ENCODE data around the gene WHRN.

The WHRN gene

DNA sequence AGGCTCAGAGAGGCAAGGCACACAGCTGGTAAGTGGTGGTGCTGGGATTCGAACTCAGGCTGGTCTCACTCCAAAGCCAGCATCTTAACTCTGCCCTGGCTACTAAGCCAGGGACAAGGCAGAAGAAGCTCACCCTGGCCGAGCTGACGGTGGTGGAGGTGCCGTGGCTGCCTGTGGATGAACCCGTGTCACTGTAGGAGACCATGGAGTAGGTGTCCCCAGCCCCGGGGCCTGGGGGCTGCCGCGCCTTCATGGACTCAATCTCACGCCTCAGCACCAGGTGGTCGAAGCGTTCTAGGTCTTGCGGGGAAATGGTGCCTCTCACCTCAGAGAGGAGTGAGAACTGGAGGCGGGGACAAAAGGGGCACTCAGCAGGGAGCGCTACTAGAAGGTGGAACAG is 82.1 kb downstream of the WHRN start:
- DNase-seq (ENCODE audit: low read depth), result no peak
- H3K4me3 ChIP-seq (ENCODE audit: low read depth, low read length), result no peak overlapping the region
- no peak for TF ChIP-seq CTCF (IDR thresholded peaks at IDR 0.05; ENCODE audit: low read depth, low read length, missing control alignments)
- in situ Hi-C loops (cut with HindIII; ENCODE audit: low sequenced_read_pairs), result no loop called here

DNA sequence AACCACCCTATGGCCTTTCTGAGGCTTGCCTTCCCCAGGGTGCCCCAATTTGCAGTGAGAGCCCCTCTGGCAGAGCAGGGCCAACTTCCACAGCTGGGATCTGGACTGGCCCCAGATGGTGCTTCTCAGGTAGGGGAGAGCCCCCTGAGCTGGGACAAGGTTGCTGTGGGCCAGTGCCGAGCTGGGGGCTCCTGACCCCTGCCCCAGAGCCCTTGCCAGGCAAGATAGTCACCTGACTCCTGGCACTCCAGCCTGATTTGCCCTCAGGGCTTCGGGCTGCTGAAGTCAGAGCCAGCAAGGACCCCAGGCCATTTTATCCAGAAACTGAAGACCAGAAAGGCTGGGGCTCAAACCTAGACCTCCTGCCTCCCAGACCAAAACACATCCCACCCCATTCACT is 84.1 kb downstream of the WHRN start:
- no peak for TF ChIP-seq CTCF (IDR thresholded peaks at IDR 0.05; ENCODE audit: low read depth, low read length, missing control alignments)
- in situ Hi-C loops (cut with HindIII; ENCODE audit: low sequenced_read_pairs), result no loop called here
- no peak overlapping the region for H3K4me3 ChIP-seq (ENCODE audit: low read depth, low read length)
- no peak for DNase-seq (ENCODE audit: low read depth)

GRCh38 chr9:114419796-114420195 is 85.5 kb downstream of the WHRN start:
- no peak overlapping the region for H3K4me3 ChIP-seq (ENCODE audit: low read depth, low read length)
- in situ Hi-C loops (cut with HindIII; ENCODE audit: low sequenced_read_pairs), result no loop called here
- no peak for DNase-seq (ENCODE audit: low read depth)
- no peak for TF ChIP-seq CTCF (IDR thresholded peaks at IDR 0.05; ENCODE audit: low read depth, low read length, missing control alignments)

DNA sequence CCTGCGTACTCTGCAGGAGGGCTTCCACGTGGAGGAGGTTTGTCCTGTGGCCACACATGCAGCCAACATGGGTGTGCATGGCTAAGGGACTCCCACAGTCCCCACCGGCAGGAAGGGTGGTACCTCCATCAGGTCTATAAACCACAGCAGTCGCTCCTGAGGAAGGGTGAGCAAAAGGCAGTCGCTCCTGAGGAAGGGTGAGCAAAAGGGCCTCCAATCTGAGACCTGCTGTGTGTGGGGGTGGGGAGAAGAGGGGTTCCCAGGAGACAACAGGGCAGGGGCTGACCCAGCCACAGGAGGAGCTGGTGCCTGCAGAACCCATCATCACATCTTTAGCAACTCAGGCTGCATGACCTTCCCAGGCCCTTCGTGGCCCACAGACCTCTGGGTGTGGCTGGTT is 87.2 kb downstream of the WHRN start:
- no peak for TF ChIP-seq CTCF (IDR thresholded peaks at IDR 0.05; ENCODE audit: low read depth, low read length, missing control alignments)
- in situ Hi-C loops (cut with HindIII; ENCODE audit: low sequenced_read_pairs), result no loop called here
- DNase-seq (ENCODE audit: low read depth), result no peak
- no peak overlapping the region for H3K4me3 ChIP-seq (ENCODE audit: low read depth, low read length)

DNA sequence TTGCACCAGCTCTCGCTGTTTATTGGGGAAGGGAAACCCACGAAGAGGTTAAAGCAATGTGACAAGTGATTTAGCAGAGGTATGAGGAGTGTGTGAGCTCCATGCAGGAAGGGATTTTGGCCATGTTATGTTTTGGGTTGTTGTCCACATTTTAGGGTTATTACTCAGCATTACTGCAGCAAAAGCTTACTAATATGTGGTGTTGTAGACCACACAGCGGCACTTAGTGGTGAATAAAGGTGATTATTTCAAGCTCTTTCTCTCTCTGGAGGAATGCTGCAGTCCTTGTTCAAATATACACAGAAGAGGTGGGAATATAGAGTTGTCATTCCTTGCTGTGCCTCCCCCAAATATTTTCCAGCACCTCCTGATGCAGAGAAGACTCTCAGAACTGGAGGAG is 87.8 kb downstream of the WHRN start:
- in situ Hi-C loops (cut with HindIII; ENCODE audit: low sequenced_read_pairs), result no loop called here
- DNase-seq (ENCODE audit: low read depth), result peak; percentile 66
- TF ChIP-seq CTCF (IDR thresholded peaks at IDR 0.05; ENCODE audit: low read depth, low read length, missing control alignments), result no peak
- no peak overlapping the region for H3K4me3 ChIP-seq (ENCODE audit: low read depth, low read length)

DNA sequence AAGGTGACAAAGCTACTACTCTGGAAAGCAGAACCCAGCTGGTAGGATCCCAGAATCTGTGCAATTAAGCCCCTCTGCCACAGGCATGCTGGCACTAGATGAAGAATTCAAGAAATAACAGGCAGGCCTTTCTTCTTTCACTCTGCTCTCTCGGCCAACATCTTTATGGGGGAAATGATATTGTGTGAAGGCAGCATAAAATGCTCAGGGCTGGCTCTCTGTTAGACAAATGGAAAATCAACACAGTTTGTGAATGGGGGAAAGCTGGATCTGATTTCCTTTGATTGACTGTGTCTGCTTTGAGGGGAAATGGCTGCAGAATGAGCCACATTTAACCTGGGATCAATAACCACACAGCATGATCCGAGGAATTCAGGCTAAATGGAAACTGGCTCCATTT is 88.4 kb downstream of the WHRN start:
- no peak for DNase-seq (ENCODE audit: low read depth)
- no peak for TF ChIP-seq CTCF (IDR thresholded peaks at IDR 0.05; ENCODE audit: low read depth, low read length, missing control alignments)
- in situ Hi-C loops (cut with HindIII; ENCODE audit: low sequenced_read_pairs), result no loop called here
- H3K4me3 ChIP-seq (ENCODE audit: low read depth, low read length), result no peak overlapping the region

DNA sequence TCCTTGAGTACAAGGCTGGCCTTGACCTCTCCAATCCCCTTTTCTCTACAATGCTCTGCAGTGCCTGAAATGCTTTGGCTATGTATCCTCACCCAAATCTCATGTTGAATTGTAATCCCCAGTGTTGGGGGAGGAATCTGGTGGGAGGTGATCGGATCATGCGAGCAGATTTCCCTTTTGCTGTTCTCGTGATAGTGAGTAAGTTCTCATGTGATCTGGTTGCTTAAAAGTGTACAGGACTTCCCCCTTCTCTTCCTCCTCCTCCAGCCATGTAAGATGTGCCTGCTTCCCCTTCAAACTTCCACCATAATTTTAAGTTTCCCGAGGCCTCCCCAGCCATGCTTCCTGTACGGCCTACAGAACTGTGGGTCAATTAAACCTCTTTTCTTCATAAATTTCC is 89.0 kb downstream of the WHRN start:
- no peak overlapping the region for H3K4me3 ChIP-seq (ENCODE audit: low read depth, low read length)
- TF ChIP-seq CTCF (IDR thresholded peaks at IDR 0.05; ENCODE audit: low read depth, low read length, missing control alignments), result no peak
- in situ Hi-C loops (cut with HindIII; ENCODE audit: low sequenced_read_pairs), result no loop called here
- DNase-seq (ENCODE audit: low read depth), result no peak

Measured in astrocyte of the cerebellum (primary cell).